Measurements from ENCODE around the gene RFXAP.

The RFXAP gene

GRCh38 chr13:36866232-36866631 lies 47.2 kb downstream of the RFXAP start:
- TF ChIP-seq GATA1 (IDR thresholded peaks at IDR 0.05; ENCODE audit: low read depth, low read length) (no peak), POLR2A (IDR thresholded peaks at IDR 0.05; ENCODE audit: low read length) (no peak)
- no peak for DNase-seq

GRCh38 chr13:36870050-36870692 lies 51.1 kb downstream of the RFXAP start:
- no peak for DNase-seq
- TF ChIP-seq GATA1 (IDR thresholded peaks at IDR 0.05; ENCODE audit: low read depth, low read length) (no peak), POLR2A (IDR thresholded peaks at IDR 0.05; ENCODE audit: low read length) (no peak)

- no peak for DNase-seq
- TF ChIP-seq POLR2A (IDR thresholded peaks at IDR 0.05; ENCODE audit: low read length): no peak
- no peak for TF ChIP-seq GATA1 (IDR thresholded peaks at IDR 0.05; ENCODE audit: low read depth, low read length)
Measured at GRCh38 chr13:36872621-36873020, 53.6 kb downstream of the RFXAP start.

GRCh38 chr13:36875431-36875830 lies 56.4 kb downstream of the RFXAP start:
- no peak for TF ChIP-seq POLR2A (IDR thresholded peaks at IDR 0.05; ENCODE audit: low read length)
- no peak for TF ChIP-seq GATA1 (IDR thresholded peaks at IDR 0.05; ENCODE audit: low read depth, low read length)
- DNase-seq: no peak

GRCh38 chr13:36875961-36876360 lies 56.9 kb downstream of the RFXAP start:
- no peak for DNase-seq

More at GRCh38 chr13:36875961-36876360, 56.9 kb downstream of the RFXAP start:
- TF ChIP-seq POLR2A (IDR thresholded peaks at IDR 0.05; ENCODE audit: low read length): no peak
- no peak for TF ChIP-seq GATA1 (IDR thresholded peaks at IDR 0.05; ENCODE audit: low read depth, low read length)
